OCI-LY3 (cell line): ENCODE measurements around the gene TOM1.

Experiments used
- H2AFZ ChIP-seq: fragments of 200-600, 300-600 bp; shearing (Covaris generic); 2 replicates; pipeline ENCODE4 v1.6.0; 2014; ENCODE audit warnings: antibody characterized with exemption, low read depth, low read length
- H3K27ac ChIP-seq: fragments of 200-600, 300-600 bp; sonication (generic); 2 replicates; pipeline ENCODE4 v1.5.1; 2014; ENCODE audit warnings: mild to moderate bottlenecking, low read length, moderate library complexity, mixed read lengths
- H3K27me3 ChIP-seq: fragments of 200-600, 300-600 bp; sonication (generic); 2 replicates; pipeline ENCODE4 v1.6.1; 2014; ENCODE audit warnings: low read depth, low read length, mixed read lengths
- H3K36me3 ChIP-seq: fragments of 200-600, 300-600 bp; sonication (generic); replicated peaks from 2 replicates; pipeline ENCODE3; 2014; ENCODE audit warnings: low read depth, low read length, mixed read lengths
- H3K4me1 ChIP-seq: fragments of 300-600, 200-600 bp; sonication (generic); 2 replicates; pipeline ENCODE4 v1.6.1; 2014; ENCODE audit warnings: low read length, mixed read lengths
- H3K4me2 ChIP-seq: fragments of 200-600, 300-600 bp; sonication (generic); 2 replicates; pipeline ENCODE4 v1.6.1; 2014; ENCODE audit warnings: low read length, mixed read lengths
- H3K4me3 ChIP-seq: fragments of 300-600, 200-600 bp; sonication (generic); 2 replicates; pipeline ENCODE4 v1.5.1; 2014; ENCODE audit warnings: antibody characterized with exemption, mild to moderate bottlenecking, low read length, moderate library complexity
- H3K79me2 ChIP-seq: fragments of 300-600, 200-600 bp; shearing (Covaris generic); 2 replicates; pipeline ENCODE4 v1.6.1; 2014; ENCODE audit warnings: mild to moderate bottlenecking, low read length, mixed read lengths
- H3K9ac ChIP-seq: fragments of 300-600, 200-600 bp; shearing (Covaris generic); 2 replicates; pipeline ENCODE4 v1.6.0; 2014; ENCODE audit warnings: mild to moderate bottlenecking, low read length, moderate library complexity
- H3K9me3 ChIP-seq: fragments of 200-600, 300-600 bp; shearing (Covaris generic); 2 replicates; pipeline ENCODE4 v1.6.1; 2014; ENCODE audit warnings: low read length, mixed read lengths; ENCODE audit not compliant: insufficient read depth
- H4K20me1 ChIP-seq: fragments of 200-600, 300-600 bp; sonication (generic); 2 replicates; pipeline ENCODE4 v1.6.1; 2016; ENCODE audit warnings: low read length, mixed read lengths; ENCODE audit not compliant: insufficient read depth
- CTCF ChIP-seq: fragments of 200-600, 300-600 bp; sonication (generic); IDR thresholded peaks from 2 replicates; pipeline ENCODE4 v1.5.1; 2014; ENCODE audit warnings: antibody characterized with exemption, low read length, low read depth
- EZH2phosphoT487 ChIP-seq: fragments of 200-600 bp; shearing (Covaris generic); IDR thresholded peaks from 2 replicates; pipeline ENCODE4 v1.6.1; 2018; ENCODE audit warnings: antibody characterized with exemption, mixed run types, low read depth

Gene TOM1

GRCh38 chr22:35333220-35333619, 33.5 kb downstream of the TOM1 start:
- H3K9ac ChIP-seq = no peak overlapping the region
- no peak overlapping the region for H2AFZ ChIP-seq
- H3K27ac ChIP-seq = no peak overlapping the region; the same call in 1 of the 2 replicates
- no peaks in the 10 kb centered on the region for H3K27me3 ChIP-seq
- H3K36me3 ChIP-seq = peaks cover 19% of the 10 kb centered on the region
- peaks cover 30% of the 10 kb centered on the region for H3K4me1 ChIP-seq
- H3K4me3 ChIP-seq = no peak overlapping the region
- no peak overlapping the region for H3K4me2 ChIP-seq
- no peaks in the 10 kb centered on the region for H4K20me1 ChIP-seq
- H3K9me3 ChIP-seq = no peaks in the 10 kb centered on the region
- H3K79me2 ChIP-seq = no peaks in the 10 kb centered on the region
- TF ChIP-seq CTCF = no peak

GRCh38 chr22:35334004-35334403, 34.3 kb downstream of the TOM1 start:
- Histone ChIP-seq H3K9me3 (no peaks in the 10 kb centered on the region), H3K27me3 (no peaks in the 10 kb centered on the region), H3K27ac (peak overlapping the region; percentile 0; the same call in 1 of the 2 replicates), H3K36me3 (peaks cover 14% of the 10 kb centered on the region), H3K9ac (no peak overlapping the region), H3K79me2 (no peaks in the 10 kb centered on the region), H3K4me1 (peaks cover 30% of the 10 kb centered on the region), H4K20me1 (no peaks in the 10 kb centered on the region), H3K4me2 (no peak overlapping the region), H2AFZ (no peak overlapping the region), H3K4me3 (no peak overlapping the region)
- TF ChIP-seq CTCF = no peak

GRCh38 chr22:35335468-35335867, 35.8 kb downstream of the TOM1 start:
- no peaks in the 10 kb centered on the region for H4K20me1 ChIP-seq

GRCh38 chr22:35335936-35336781, 36.5 kb downstream of the TOM1 start:
- TF ChIP-seq EZH2phosphoT487 = no peak
- TF ChIP-seq CTCF = no peak
- Histone ChIP-seq H3K27me3 (no peaks in the 10 kb centered on the region), H3K4me2 (no peak overlapping the region), H3K4me1 (peaks cover 13% of the 10 kb centered on the region), H3K9me3 (no peaks in the 10 kb centered on the region), H2AFZ (no peak overlapping the region), H4K20me1 (no peaks in the 10 kb centered on the region), H3K4me3 (no peak overlapping the region), H3K27ac (no peak overlapping the region), H3K79me2 (no peaks in the 10 kb centered on the region), H3K36me3 (peaks cover 10% of the 10 kb centered on the region), H3K9ac (no peak overlapping the region)

More at GRCh38 chr22:35335468-35335867, 35.8 kb downstream of the TOM1 start:
- no peak overlapping the region for H3K9ac ChIP-seq
- no peaks in the 10 kb centered on the region for H3K9me3 ChIP-seq
- no peak overlapping the region for H2AFZ ChIP-seq
- H3K27me3 ChIP-seq = no peaks in the 10 kb centered on the region
- no peak overlapping the region for H3K4me2 ChIP-seq
- peaks cover 8% of the 10 kb centered on the region for H3K36me3 ChIP-seq
- TF ChIP-seq EZH2phosphoT487 (no peak), CTCF (no peak)
- no peak overlapping the region for H3K27ac ChIP-seq
- no peak overlapping the region for H3K4me3 ChIP-seq
- no peaks in the 10 kb centered on the region for H3K79me2 ChIP-seq
- peaks cover 16% of the 10 kb centered on the region for H3K4me1 ChIP-seq
